ENCODE measurements around the gene MYO3B.

GRCh38 chr2:170514140-170514539 lies 336.2 kb downstream of the MYO3B start:
- TF ChIP-seq GATA2 (IDR thresholded peaks at IDR 0.05; ENCODE audit: low read depth, low read length) (no peak), GATA3 (IDR thresholded peaks at IDR 0.05; ENCODE audit: low read depth, low read length) (no peak)
